Endothelial cell of umbilical vein (primary cell): ENCODE results near the gene CCNF.

ENCODE experiments used
- POLR2A ChIP-seq: IDR thresholded peaks from 2 replicates; pipeline ENCODE4 v1.6.1; 2012; ENCODE audit warnings: low read depth, mild to moderate bottlenecking, control low read depth, low read length
- TF ChIP-seq, protein P1 (sequence below), 2 donors: IDR thresholded peaks; 1 replicate in 1 of 2; 2 replicates in 1 of 2; pipeline ENCODE4 v1.5.1; 2011; ENCODE audit warnings: low read length in 2 of 2, mild to moderate bottlenecking in 2 of 2, moderate library complexity in 2 of 2, control low read depth in 1 of 2, inconsistent platforms in 1 of 2, low read depth in 1 of 2; ENCODE audit not compliant: insufficient read depth in 1 of 2; ENCODE audit errors: extremely low read depth in 1 of 2
- TF ChIP-seq, protein P2 (sequence below): IDR thresholded peaks from 2 replicates; pipeline ENCODE4 v1.6.1; 2011; ENCODE audit not compliant: insufficient read depth, insufficient read length

DNA sequence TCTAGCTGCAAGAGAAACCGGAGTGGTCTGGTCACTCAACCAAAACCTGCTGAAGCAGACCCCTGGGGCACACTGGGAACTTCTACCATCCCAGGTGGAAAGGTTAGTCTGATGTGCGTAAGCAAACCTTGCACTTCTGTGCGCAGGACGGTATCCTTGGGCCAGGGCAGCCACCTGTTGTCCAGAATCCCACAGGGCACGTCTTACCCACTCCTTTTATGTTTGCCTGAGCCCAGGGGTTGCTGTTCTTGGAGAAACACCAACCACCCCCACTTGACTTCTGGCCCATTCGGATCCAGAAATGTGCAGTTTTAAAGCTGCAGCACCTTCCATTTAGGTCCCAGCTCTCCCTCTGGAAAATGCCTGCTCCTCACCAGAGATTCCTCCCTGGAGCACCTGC, 64.4 kb downstream of the CCNF start:
- TF ChIP-seq POLR2A = no peak
- TF ChIP-seq, protein P1, sequence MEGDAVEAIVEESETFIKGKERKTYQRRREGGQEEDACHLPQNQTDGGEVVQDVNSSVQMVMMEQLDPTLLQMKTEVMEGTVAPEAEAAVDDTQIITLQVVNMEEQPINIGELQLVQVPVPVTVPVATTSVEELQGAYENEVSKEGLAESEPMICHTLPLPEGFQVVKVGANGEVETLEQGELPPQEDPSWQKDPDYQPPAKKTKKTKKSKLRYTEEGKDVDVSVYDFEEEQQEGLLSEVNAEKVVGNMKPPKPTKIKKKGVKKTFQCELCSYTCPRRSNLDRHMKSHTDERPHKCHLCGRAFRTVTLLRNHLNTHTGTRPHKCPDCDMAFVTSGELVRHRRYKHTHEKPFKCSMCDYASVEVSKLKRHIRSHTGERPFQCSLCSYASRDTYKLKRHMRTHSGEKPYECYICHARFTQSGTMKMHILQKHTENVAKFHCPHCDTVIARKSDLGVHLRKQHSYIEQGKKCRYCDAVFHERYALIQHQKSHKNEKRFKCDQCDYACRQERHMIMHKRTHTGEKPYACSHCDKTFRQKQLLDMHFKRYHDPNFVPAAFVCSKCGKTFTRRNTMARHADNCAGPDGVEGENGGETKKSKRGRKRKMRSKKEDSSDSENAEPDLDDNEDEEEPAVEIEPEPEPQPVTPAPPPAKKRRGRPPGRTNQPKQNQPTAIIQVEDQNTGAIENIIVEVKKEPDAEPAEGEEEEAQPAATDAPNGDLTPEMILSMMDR (IDR thresholded peaks at IDR 0.05; ENCODE audit: extremely low read depth in 1 of 2, insufficient read depth in 1 of 2, low read depth in 1 of 2, low read length in 2 of 2) = no peak
- TF ChIP-seq, protein P2, sequence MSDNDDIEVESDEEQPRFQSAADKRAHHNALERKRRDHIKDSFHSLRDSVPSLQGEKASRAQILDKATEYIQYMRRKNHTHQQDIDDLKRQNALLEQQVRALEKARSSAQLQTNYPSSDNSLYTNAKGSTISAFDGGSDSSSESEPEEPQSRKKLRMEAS = no peak
